IMR-90 (cell line): ENCODE data around the gene CTAG1A.

Experiments
- CTCF ChIP-seq: conservative IDR thresholded peaks from 2 replicates; pipeline ENCODE4 v1.5.1; 2012; ENCODE audit warnings: mild to moderate bottlenecking, low read depth, low read length, improper control_type of control experiment
- MAFK ChIP-seq: IDR thresholded peaks from 2 replicates; pipeline ENCODE4 v1.6.1; 2012; ENCODE audit warnings: low read depth, low read length, improper control_type of control experiment
- USF2 ChIP-seq: fragments of 150-350 bp; IDR thresholded peaks from 2 replicates; pipeline ENCODE4 v1.6.1; 2017; ENCODE audit warnings: mild to moderate bottlenecking, antibody characterized with exemption, low read length, low read depth

GRCh38 chrX:154535892-154536291, 49.0 kb upstream of the CTAG1A start:
- TF ChIP-seq CTCF: no peak
- no peak for TF ChIP-seq USF2
- TF ChIP-seq MAFK: no peak
